HCT116 (cell line): ENCODE data around the gene ATG3. TPM values are rescaled to one million over a fixed set of nuclear protein-coding genes. Genes with fewer than 3 reads are reported as not detected.

Experiments used
- ATAC-seq: fragments of 200-7000 bp; cut with Tn5 transposase; 2 replicates; pipeline ENCODE4 v1.9.1; 2020; ENCODE audit warnings: mild to moderate bottlenecking, moderate library complexity
- BruUV-seq: library from RNA; stranded (reverse); fragments of 400-500 nt; replicated peaks from 2 replicates; lab custom pipeline; 2021; lab: Mats Ljungman, UMichigan
- CTCF ChIA-PET: fragments of 300-600 bp; sonication (Branson Sonifier 250); formaldehyde crosslinking; loops from one replicate; lab custom pipeline; 2021; ENCODE audit warnings: antibody characterized with exemption; lab: Charles Lee
- POLR2A ChIA-PET: fragments of 300-600, 350-600 bp; sonication (Branson Sonifier 250); formaldehyde crosslinking; loops from one replicate; lab custom pipeline; 2021; ENCODE audit warnings: antibody characterized with exemption; lab: Charles Lee
- RAD21 ChIA-PET, 2 experiments: fragments of 300-600 bp; sonication (Branson Sonifier 250); formaldehyde crosslinking; loops; one replicate each; lab custom pipeline; 2023; ENCODE audit warnings: low total read pairs in 2 of 2; ENCODE audit not compliant: uncharacterized antibody in 2 of 2, unreplicated experiment in 2 of 2, low non-redundant PET in 1 of 2; lab: Charles Lee
- DNase-seq: peaks from one replicate; pipeline ENCODE4 v3.0.0-alpha.2; 2010; ENCODE audit warnings: low read depth, low spot score
- H2AFZ ChIP-seq: fragments of 200-600 bp; shearing (Covaris generic), sonication (generic); 2 replicates; pipeline ENCODE4 v1.6.1; 2017; ENCODE audit warnings: low read depth, mixed run types, mixed read lengths, antibody characterized with exemption, low read length; ENCODE audit not compliant: poor library complexity, severe bottlenecking
- H3K27ac ChIP-seq: 2 replicates; pipeline ENCODE4 v1.5.1; 2012; ENCODE audit warnings: low read depth, low read length
- H3K27me3 ChIP-seq: fragments of 200-600 bp; sonication (generic); 2 replicates; pipeline ENCODE4 v1.6.1; 2016; ENCODE audit warnings: mixed run types, low read length, mixed read lengths; ENCODE audit not compliant: insufficient read depth
- H3K36me3 ChIP-seq, 2 experiments: fragments of 200-500 bp in 1 of 2; fragments of 200-600 bp in 1 of 2; sonication (Bioruptor generic) in 1 of 2; sonication (generic) in 1 of 2; 2 replicates each; pipeline versions ENCODE4 v1.5.1 to v1.6.1; 2014 to 2016; ENCODE audit warnings: low read length in 2 of 2, inconsistent platforms in 1 of 2, mixed read lengths in 1 of 2, mixed run types in 1 of 2; ENCODE audit not compliant: insufficient read depth in 2 of 2, control insufficient read depth in 1 of 2
- H3K4me1 ChIP-seq, 2 experiments: fragments of 200-600 bp in 1 of 2; sonication (generic) in 1 of 2; 2 replicates each; pipeline versions ENCODE4 v1.5.1 to v1.6.1; 2012 to 2017; ENCODE audit warnings: low read length in 2 of 2, inconsistent platforms in 1 of 2, mild to moderate bottlenecking in 1 of 2, mixed read lengths in 1 of 2, mixed run types in 1 of 2, moderate library complexity in 1 of 2; ENCODE audit not compliant: insufficient read depth in 2 of 2, control insufficient read depth in 1 of 2
- H3K4me2 ChIP-seq: fragments of 200-600 bp; sonication (generic); 2 replicates; pipeline ENCODE4 v1.6.1; 2017; ENCODE audit warnings: mixed run types, low read length, mixed read lengths
- H3K4me3 ChIP-seq, 2 experiments: fragments of 200-600 bp in 1 of 2; sonication (generic) in 1 of 2; replicated peaks in 1 of 2; 2 replicates each; pipeline ENCODE4 v1.5.1; 2011 to 2016; ENCODE audit warnings: low read length in 2 of 2, control low read depth in 1 of 2, low read depth in 1 of 2, mild to moderate bottlenecking in 1 of 2, mixed read lengths in 1 of 2, mixed run types in 1 of 2
- H3K79me2 ChIP-seq: fragments of 200-600 bp; sonication (generic); 2 replicates; pipeline ENCODE4 v1.6.1; 2017; ENCODE audit warnings: mild to moderate bottlenecking, mixed run types, low read length, moderate library complexity, mixed read lengths; ENCODE audit not compliant: insufficient read depth
- H3K9ac ChIP-seq: fragments of 200-600 bp; sonication (generic); 2 replicates; pipeline ENCODE4 v1.6.1; 2016; ENCODE audit warnings: low read length, mixed read lengths
- H3K9me2 ChIP-seq: fragments of 200-600 bp; sonication (generic), shearing (Covaris generic); 2 replicates; pipeline ENCODE4 v1.6.1; 2017; ENCODE audit warnings: mixed run types, mild to moderate bottlenecking, moderate library complexity; ENCODE audit not compliant: insufficient read depth
- H3K9me3 ChIP-seq, 2 experiments: fragments of 200-500 bp in 1 of 2; fragments of 200-600 bp in 1 of 2; sonication (Bioruptor generic) in 1 of 2; sonication (generic) in 1 of 2; 2 replicates each; pipeline ENCODE4 v1.6.1; 2014 to 2017; ENCODE audit warnings: low read length in 2 of 2, mixed read lengths in 2 of 2, inconsistent platforms in 1 of 2, low read depth in 1 of 2, mild to moderate bottlenecking in 1 of 2, mixed run types in 1 of 2, moderate library complexity in 1 of 2; ENCODE audit not compliant: control insufficient read depth in 1 of 2, insufficient read depth in 1 of 2
- H4K20me1 ChIP-seq: fragments of 200-600 bp; sonication (generic), shearing (Covaris generic); 2 replicates; pipeline ENCODE4 v1.6.1; 2017; ENCODE audit warnings: mixed run types, mild to moderate bottlenecking, moderate library complexity; ENCODE audit not compliant: insufficient read depth
- ATF3 ChIP-seq: IDR thresholded peaks from 2 replicates; pipeline ENCODE4 v1.6.1; 2012
- CBX3 ChIP-seq: IDR thresholded peaks from 2 replicates; pipeline ENCODE4 v1.6.1; 2012; ENCODE audit warnings: low read depth
- EGR1 ChIP-seq: IDR thresholded peaks from 2 replicates; pipeline ENCODE4 v1.6.1; 2012; ENCODE audit warnings: low read depth
- ELF1 ChIP-seq: IDR thresholded peaks from 2 replicates; pipeline ENCODE4 v1.6.1; 2012; ENCODE audit warnings: low read depth, borderline replicate concordance
- EZH2 ChIP-seq: fragments of 200-600 bp; sonication (generic); IDR thresholded peaks from 2 replicates; pipeline ENCODE4 v1.6.1; 2017; ENCODE audit warnings: antibody characterized with exemption, mixed run types
- POLR2AphosphoS5 ChIP-seq: IDR thresholded peaks from 2 replicates; pipeline ENCODE4 v1.6.1; 2011; ENCODE audit warnings: mild to moderate bottlenecking, low read depth, low read length, moderate library complexity
- YY1 ChIP-seq: IDR thresholded peaks from 2 replicates; pipeline ENCODE4 v1.6.1; 2011; ENCODE audit warnings: low read length, low read depth, moderate library complexity, mild to moderate bottlenecking; ENCODE audit not compliant: insufficient replicate concordance; ENCODE audit errors: extremely low read depth
- ZBTB33 ChIP-seq: IDR thresholded peaks from 2 replicates; pipeline ENCODE4 v1.6.1; 2011; ENCODE audit warnings: mild to moderate bottlenecking, low read length, moderate library complexity; ENCODE audit not compliant: insufficient replicate concordance; ENCODE audit errors: extremely low read depth
- ZFX ChIP-seq: fragments of 450-650 bp; IDR thresholded peaks from 2 replicates; pipeline ENCODE4 v1.6.1; 2017
- ZNF274 ChIP-seq: fragments of 200-500 bp; sonication (Bioruptor generic); IDR thresholded peaks from 2 replicates; pipeline ENCODE4 v1.6.1; 2014; ENCODE audit warnings: mild to moderate bottlenecking, low read depth, low read length, inconsistent platforms
- intact Hi-C: fragments of 100-400 bp; cut with micrococcal nuclease; formaldehyde crosslinking; loops from 2 replicates; pipeline ENCODE4 v1.10.0; 2022
- total RNA-seq: library from RNA; stranded (reverse); gene quantifications from one replicate; pipeline ENCODE4 v1.2.1, GENCODE V29; 2021; ENCODE audit not compliant: unreplicated experiment
- TF ChIP-seq, protein P1 (sequence below): IDR thresholded peaks from 2 replicates; pipeline ENCODE4 v1.6.1; 2012

ATG3 gene
- total RNA-seq, 1 experiment from 2014 or later, result 56.4 TPM

- ATAC-seq (no peak), DNase-seq (no peak)
- Histone ChIP-seq H3K4me3 (no peak overlapping the region), H3K27me3 (no peaks in the 10 kb centered on the region), H3K36me3 (no peaks in the 10 kb centered on the region), H3K4me1 (peaks cover 0 to 7% of the 10 kb centered on the region in 2 experiments; a peak in 3 of 4 replicates), H4K20me1 (no peaks in the 10 kb centered on the region), H2AFZ (no peak overlapping the region), H3K79me2 (no peaks in the 10 kb centered on the region), H3K27ac (no peak overlapping the region), H3K9me3 (no peaks in the 10 kb centered on the region), H3K9ac (no peak overlapping the region), H3K9me2 (no peaks in the 10 kb centered on the region), H3K4me2 (no peak overlapping the region)
- TF ChIP-seq ZNF274 (no peak), ELF1 (no peak), ATF3 (no peak), ZBTB33 (no peak), CBX3 (no peak), ZFX (no peak), EGR1 (no peak), POLR2AphosphoS5 (no peak), YY1 (no peak), EZH2 (no peak)
- TF ChIP-seq, protein P1, sequence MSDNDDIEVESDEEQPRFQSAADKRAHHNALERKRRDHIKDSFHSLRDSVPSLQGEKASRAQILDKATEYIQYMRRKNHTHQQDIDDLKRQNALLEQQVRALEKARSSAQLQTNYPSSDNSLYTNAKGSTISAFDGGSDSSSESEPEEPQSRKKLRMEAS, result no peak
- intact Hi-C loops, result no loop called here
- POLR2A ChIA-PET, result no interaction called here
- RAD21 ChIA-PET, result no interaction called here
- no TSS peak for BruUV-seq
- CTCF ChIA-PET, result no interaction called here
These were observed 77.4 kb downstream of the ATG3 start for GRCh38 chr3:112484352-112484751.
